Smooth muscle cell (in vitro differentiated cells): ENCODE data around the gene RCAN3. TPM values are rescaled to one million over a fixed set of nuclear protein-coding genes. Genes with fewer than 3 reads are reported as not detected.

Experiments used
- DNase-seq: peaks from one replicate; lab custom pipeline; 2025; ENCODE audit not compliant: unreplicated experiment; lab: John Stamatoyannopoulos, UW
- H2AFZ ChIP-seq: fragments of 200-600 bp; sonication (generic); 2 replicates; pipeline ENCODE4 v1.6.0; 2016; ENCODE audit warnings: antibody characterized with exemption, low read depth, mild to moderate bottlenecking
- H3F3A ChIP-seq: fragments of 200-600 bp; sonication (generic); 2 replicates; pipeline ENCODE4 v1.6.0; 2017; ENCODE audit warnings: antibody characterized with exemption, low read depth
- H3K27ac ChIP-seq: fragments of 200-600 bp; sonication (generic); 2 replicates; pipeline ENCODE4 v1.5.1; 2016; ENCODE audit warnings: low read depth, mild to moderate bottlenecking
- H3K27me3 ChIP-seq: fragments of 200-600 bp; sonication (generic); 2 replicates; pipeline ENCODE4 v1.6.1; 2016; ENCODE audit warnings: low read depth, mild to moderate bottlenecking
- H3K36me3 ChIP-seq: fragments of 200-600 bp; sonication (generic); 2 replicates; pipeline ENCODE4 v1.5.1; 2016; ENCODE audit warnings: low read depth
- H3K4me1 ChIP-seq: fragments of 200-600 bp; sonication (generic); 2 replicates; pipeline ENCODE4 v1.5.1; 2016; ENCODE audit warnings: low read depth
- H3K4me2 ChIP-seq: fragments of 200-600 bp; sonication (generic); 2 replicates; pipeline ENCODE4 v1.6.0; 2016; ENCODE audit warnings: mild to moderate bottlenecking
- H3K4me3 ChIP-seq: fragments of 200-600 bp; sonication (generic); 2 replicates; pipeline ENCODE4 v1.5.1; 2016; ENCODE audit warnings: mild to moderate bottlenecking
- H3K79me2 ChIP-seq: fragments of 200-600 bp; sonication (generic); 2 replicates; pipeline ENCODE4 v1.6.0; 2016; ENCODE audit warnings: low read depth, mild to moderate bottlenecking
- H3K9ac ChIP-seq: fragments of 200-600 bp; sonication (generic); 2 replicates; pipeline ENCODE4 v1.6.0; 2016; ENCODE audit warnings: low read depth
- H3K9me3 ChIP-seq: fragments of 200-600 bp; sonication (generic); replicated peaks from 2 replicates; pipeline ENCODE4 v1.5.1; 2016; ENCODE audit warnings: low read depth
- H4K20me1 ChIP-seq: fragments of 200-600 bp; sonication (generic); 2 replicates; pipeline ENCODE4 v1.6.0; 2016; ENCODE audit warnings: low read depth
- WGBS: methylation state at CpG from one replicate; pipeline ENCODE4 v1.1.7; 2016; ENCODE audit warnings: low lambda C conversion rate; 5-methylcytosine and 5-hydroxymethylcytosine counted together
- polyA plus RNA-seq: library from polyadenylated mRNA; unstranded; fragments of >200 nt; fragmentation: Nextera tagmentation; extraction: Ambion mirVana; gene quantifications from 2 replicates; pipeline ENCODE4 v1.2.1, GENCODE V29; 2016
- total RNA-seq: library from RNA; depleted of rRNA; stranded (reverse); fragments of >200 nt; gene quantifications from 2 replicates; pipeline ENCODE4 v1.2.3, GENCODE V29; 2014
- TF ChIP-seq, protein P1 (sequence below): fragments of 200-600 bp; sonication (generic); IDR thresholded peaks from 2 replicates; pipeline ENCODE4 v1.5.1; 2017; ENCODE audit warnings: borderline replicate concordance, mild to moderate bottlenecking, antibody characterized with exemption; ENCODE audit not compliant: insufficient read depth, poor library complexity, severe bottlenecking

The RCAN3 gene
- total RNA-seq (15.7 and 20.0 TPM in 2 replicates), polyA plus RNA-seq (4.5 and 5.3 TPM in 2 replicates)

DNA sequence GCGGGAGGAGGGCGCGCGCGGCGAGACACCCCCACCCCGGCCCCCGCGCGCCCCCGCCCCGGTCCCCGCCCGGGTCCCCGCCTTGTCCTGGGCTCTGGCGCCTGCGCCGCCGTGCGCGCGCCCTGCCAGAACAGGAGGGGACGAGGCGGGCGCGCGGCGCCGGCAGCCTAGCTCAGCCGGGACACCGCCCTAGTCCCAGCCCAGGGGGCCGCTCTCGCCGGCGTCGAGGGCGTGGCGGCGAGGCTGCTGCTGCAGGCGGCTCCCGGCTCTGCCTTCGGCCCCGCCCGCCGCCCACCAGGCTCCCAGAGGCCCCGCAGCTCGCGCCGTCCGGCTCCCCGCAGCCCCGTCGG, at the start of gene RCAN3:
TSS of gene RCAN3 (plus strand) at position 128 of the 350 bp plus-strand sequence. CDS start 11,537 bp downstream, outside the sequence.
- WGBS: 7% methylated on average over 3 of the region's 53 CpGs
- H3K4me1 ChIP-seq: peaks cover 16% of the 10 kb centered on the region
- peaks cover 25% of the 10 kb centered on the region for H3K79me2 ChIP-seq
- H3K36me3 ChIP-seq: no peaks in the 10 kb centered on the region
- H3K4me2 ChIP-seq: peak within 1 kb of the TSS; percentile 91
- H3K9me3 ChIP-seq: no peaks in the 10 kb centered on the region
- H3F3A ChIP-seq: no peaks in the 10 kb centered on the region
- H2AFZ ChIP-seq: peak within 1 kb of the TSS; percentile 95
- TF ChIP-seq, protein P1, sequence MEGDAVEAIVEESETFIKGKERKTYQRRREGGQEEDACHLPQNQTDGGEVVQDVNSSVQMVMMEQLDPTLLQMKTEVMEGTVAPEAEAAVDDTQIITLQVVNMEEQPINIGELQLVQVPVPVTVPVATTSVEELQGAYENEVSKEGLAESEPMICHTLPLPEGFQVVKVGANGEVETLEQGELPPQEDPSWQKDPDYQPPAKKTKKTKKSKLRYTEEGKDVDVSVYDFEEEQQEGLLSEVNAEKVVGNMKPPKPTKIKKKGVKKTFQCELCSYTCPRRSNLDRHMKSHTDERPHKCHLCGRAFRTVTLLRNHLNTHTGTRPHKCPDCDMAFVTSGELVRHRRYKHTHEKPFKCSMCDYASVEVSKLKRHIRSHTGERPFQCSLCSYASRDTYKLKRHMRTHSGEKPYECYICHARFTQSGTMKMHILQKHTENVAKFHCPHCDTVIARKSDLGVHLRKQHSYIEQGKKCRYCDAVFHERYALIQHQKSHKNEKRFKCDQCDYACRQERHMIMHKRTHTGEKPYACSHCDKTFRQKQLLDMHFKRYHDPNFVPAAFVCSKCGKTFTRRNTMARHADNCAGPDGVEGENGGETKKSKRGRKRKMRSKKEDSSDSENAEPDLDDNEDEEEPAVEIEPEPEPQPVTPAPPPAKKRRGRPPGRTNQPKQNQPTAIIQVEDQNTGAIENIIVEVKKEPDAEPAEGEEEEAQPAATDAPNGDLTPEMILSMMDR: no peak
- DNase-seq: peak; percentile 77
- peak within 1 kb of the TSS; percentile 76 for H3K9ac ChIP-seq
- H4K20me1 ChIP-seq: peaks cover 8% of the 10 kb centered on the region
- peak within 1 kb of the TSS; percentile 82 for H3K4me3 ChIP-seq
- H3K27ac ChIP-seq: peak within 1 kb of the TSS; percentile 64
- no peaks in the 10 kb centered on the region for H3K27me3 ChIP-seq

DNA sequence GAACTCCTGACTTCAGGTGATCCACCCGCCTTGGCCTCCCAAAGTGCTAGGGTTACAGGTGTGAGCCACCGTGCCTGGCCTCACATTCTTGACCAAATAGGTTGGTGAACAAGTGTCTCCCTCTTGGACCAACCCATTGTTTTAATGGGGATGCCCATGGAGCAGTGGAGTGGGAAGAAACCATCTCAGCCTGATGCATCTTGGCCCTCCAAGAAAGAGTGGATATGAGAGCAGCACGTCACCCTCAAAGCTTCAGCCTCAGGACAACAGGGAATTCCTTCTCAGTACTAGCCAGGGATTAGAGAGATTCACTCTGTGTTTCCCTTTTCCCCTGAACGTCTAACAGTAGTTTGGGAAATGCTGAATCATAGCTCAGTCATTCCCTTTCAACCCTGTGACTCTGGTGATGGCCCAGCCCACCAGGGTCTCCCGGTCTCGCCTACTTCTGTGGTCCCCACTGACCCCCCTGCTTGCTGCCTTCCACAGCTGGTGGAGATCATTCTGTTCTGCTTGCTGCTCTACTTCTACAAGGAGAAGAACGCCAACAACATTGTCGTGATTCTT, 49.6 kb upstream of the RCAN3 start:
- Histone ChIP-seq H3K4me1 (no peaks in the 10 kb centered on the region), H4K20me1 (no peaks in the 10 kb centered on the region), H3K27ac (no peak overlapping the region), H3K36me3 (no peaks in the 10 kb centered on the region), H3K9me3 (no peaks in the 10 kb centered on the region), H2AFZ (no peak overlapping the region), H3K27me3 (no peaks in the 10 kb centered on the region), H3K4me2 (no peak overlapping the region), H3K4me3 (no peak overlapping the region), H3F3A (no peaks in the 10 kb centered on the region), H3K79me2 (no peaks in the 10 kb centered on the region), H3K9ac (no peak overlapping the region)
- no peak for DNase-seq
- WGBS: 56% methylated on average over 8 of the region's 8 CpGs
- TF ChIP-seq, protein P1: no peak

DNA sequence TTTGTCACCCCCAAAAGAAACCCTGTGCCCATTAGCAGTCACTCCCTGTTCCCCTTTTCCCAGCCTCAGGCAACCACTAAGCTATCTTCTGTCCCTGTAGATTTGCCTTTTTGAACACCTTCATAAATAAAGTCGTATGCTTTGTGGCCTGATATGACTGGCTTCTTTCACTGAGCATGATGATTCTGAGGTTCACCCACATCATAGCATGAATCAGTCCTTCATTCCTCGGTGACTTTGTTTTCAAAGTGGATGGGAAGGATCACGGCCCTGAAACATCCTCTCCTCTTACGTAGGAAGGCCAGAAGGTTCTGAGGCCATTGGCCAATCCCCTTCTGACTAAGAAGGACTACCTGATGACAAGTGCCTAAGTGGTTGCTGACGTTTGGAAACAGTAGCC, 48.0 kb upstream of the RCAN3 start:
- Histone ChIP-seq H3K4me3 (no peak overlapping the region), H4K20me1 (no peaks in the 10 kb centered on the region), H3K9ac (no peak overlapping the region), H2AFZ (no peak overlapping the region), H3K27me3 (no peaks in the 10 kb centered on the region), H3K4me1 (no peaks in the 10 kb centered on the region), H3K36me3 (no peaks in the 10 kb centered on the region), H3K27ac (no peak overlapping the region), H3K4me2 (no peak overlapping the region), H3K79me2 (no peaks in the 10 kb centered on the region), H3F3A (no peaks in the 10 kb centered on the region), H3K9me3 (no peaks in the 10 kb centered on the region)
- TF ChIP-seq, protein P1: no peak
- DNase-seq: no peak
- 81% methylated on average over 5 of the region's 5 CpGs for WGBS

DNA sequence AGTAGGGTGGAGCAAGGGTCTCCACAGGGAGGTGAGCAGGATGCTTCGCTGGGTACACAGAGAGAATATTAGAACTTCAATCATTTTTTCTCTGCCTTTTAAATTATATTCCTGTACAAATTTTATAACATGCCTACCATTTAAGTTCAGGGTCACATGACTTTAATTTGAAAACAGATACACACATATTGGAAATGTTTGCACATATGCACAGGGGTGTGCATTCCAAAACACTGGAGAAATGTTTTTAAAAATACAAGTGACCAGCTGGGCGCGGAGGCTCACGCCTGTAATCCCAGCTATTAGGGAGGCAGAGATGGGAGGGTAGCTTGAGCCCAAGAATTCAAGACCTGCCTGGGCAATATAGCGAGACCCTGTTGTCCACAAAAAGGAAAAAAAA, 47.4 kb upstream of the RCAN3 start:
- Histone ChIP-seq H3K4me3 (no peak overlapping the region), H3K27me3 (no peaks in the 10 kb centered on the region), H3K36me3 (no peaks in the 10 kb centered on the region), H3K9me3 (no peaks in the 10 kb centered on the region), H3F3A (no peaks in the 10 kb centered on the region), H3K9ac (no peak overlapping the region), H3K79me2 (no peaks in the 10 kb centered on the region), H3K4me2 (no peak overlapping the region), H4K20me1 (no peaks in the 10 kb centered on the region), H3K27ac (no peak overlapping the region), H2AFZ (no peak overlapping the region), H3K4me1 (no peaks in the 10 kb centered on the region)
- WGBS: over 99% methylated on average over 5 of the region's 5 CpGs
- TF ChIP-seq, protein P1: no peak
- DNase-seq: no peak
